GM12873 (cell line): ENCODE measurements around the gene ARF3.

Source experiments
- TF ChIP-seq, protein P1 (sequence below): IDR thresholded peaks from 2 replicates; pipeline ENCODE4 v1.5.1; 2012; ENCODE audit warnings: low read depth, mild to moderate bottlenecking, moderate library complexity, low read length, control low read depth; ENCODE audit not compliant: insufficient read depth; ENCODE audit errors: missing control alignments

ARF3 gene

DNA sequence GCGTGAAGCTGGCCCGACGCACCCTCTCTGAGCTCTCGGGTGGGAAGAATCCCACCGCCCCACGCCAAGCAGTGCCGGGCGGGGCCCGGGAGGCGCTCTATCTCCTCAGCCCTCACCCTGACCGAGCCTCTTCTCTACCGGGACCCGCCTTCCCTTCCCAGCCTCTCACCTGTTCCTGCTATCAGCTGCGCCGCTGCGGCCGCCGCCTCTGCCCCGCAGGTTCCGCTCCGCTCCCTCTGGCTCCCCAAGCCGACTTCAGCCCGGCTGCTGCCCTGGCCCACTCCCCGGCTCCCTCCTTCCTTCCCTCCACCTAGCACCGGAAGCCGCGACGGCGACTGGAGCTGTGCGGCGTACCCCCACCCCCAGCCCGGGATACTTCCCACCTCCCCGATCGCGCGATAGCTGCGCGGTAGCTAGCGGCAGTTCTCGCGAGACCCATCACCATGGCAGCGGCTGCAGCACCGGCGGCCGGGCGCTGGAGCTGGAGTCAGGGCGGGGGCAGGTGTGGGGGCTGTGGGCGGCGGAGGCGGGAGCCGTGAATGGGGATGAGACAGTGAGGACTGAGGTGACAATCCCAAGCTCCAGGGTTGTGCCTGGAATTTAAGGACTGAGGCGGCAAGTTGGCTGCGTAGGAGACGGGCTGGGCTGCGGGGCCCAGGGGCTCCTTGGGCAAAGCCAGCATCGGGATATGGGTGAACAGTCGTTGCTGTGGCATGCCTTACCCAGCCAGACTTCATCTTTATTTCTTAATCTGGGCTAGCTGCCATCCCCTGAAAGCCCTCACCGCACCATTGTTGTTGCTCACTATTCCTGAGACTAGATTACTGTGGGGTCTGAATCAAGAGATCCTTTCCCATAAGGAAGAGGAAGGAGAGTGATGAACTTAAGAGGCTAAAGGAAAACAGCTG lies at the start of gene ARF3:
Gene ARF3, minus strand, starts transcription at position 347 of the 908 bp plus-strand sequence. CDS start 16,392 bp downstream, outside the sequence.
- TF ChIP-seq, protein P1, sequence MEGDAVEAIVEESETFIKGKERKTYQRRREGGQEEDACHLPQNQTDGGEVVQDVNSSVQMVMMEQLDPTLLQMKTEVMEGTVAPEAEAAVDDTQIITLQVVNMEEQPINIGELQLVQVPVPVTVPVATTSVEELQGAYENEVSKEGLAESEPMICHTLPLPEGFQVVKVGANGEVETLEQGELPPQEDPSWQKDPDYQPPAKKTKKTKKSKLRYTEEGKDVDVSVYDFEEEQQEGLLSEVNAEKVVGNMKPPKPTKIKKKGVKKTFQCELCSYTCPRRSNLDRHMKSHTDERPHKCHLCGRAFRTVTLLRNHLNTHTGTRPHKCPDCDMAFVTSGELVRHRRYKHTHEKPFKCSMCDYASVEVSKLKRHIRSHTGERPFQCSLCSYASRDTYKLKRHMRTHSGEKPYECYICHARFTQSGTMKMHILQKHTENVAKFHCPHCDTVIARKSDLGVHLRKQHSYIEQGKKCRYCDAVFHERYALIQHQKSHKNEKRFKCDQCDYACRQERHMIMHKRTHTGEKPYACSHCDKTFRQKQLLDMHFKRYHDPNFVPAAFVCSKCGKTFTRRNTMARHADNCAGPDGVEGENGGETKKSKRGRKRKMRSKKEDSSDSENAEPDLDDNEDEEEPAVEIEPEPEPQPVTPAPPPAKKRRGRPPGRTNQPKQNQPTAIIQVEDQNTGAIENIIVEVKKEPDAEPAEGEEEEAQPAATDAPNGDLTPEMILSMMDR: no peak

DNA sequence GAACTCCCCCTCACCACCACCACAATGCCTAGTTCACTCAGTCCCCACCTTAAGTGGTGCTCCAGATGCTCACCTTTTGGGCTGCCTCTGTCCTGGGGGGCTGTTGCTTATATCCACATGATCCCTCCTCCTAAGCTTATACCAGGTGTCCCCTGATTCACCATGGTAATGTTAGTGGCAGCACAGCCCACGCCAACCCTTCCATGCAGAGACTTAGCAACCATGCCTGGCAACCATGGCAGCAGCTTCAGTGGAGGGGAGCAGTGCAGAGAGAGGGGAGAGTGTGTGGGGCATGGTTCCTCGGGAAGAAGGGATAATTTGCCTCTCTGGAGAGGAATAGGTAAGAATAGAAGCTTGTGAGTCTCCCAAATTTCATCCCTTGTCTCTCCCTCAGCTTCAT lies 43.1 kb upstream of the ARF3 start:
- TF ChIP-seq, protein P1: no peak

DNA sequence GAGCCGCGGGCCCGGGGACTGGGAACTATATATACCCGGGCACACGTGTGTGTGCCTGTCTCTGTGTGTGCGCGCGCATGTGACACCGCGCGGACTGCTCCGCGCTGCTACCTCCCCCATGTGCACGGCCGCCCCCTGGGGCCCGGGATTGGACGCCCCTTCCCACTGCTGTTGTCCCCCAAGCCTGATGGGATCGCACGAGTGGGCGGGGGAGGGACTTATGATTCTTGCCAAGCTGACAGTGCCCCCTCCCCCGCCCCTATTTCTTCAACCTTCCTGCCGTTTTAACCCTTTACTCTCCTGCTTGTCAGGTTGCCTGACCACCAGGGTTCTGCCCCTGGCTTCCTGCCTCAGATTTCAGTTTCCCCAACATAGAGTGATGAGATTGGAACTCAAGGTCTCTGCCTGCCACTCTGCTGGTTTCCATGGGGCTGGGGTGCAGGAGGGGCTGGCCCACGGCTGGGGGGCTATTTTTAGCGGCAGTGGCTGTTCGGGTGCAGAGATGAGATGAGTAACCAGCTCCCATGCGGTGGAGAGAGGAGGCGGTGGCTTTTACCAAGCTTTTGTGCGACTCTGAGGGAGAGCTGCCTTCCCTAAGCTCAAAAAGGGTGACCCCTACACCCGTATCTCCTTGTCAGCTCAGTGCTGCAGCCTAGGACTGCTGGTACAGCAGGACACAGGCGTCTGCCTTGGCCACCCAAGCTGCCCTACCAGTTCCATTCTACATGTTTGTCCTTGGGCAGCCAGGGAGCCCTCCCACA lies 42.3 kb upstream of the ARF3 start, which contains the start of gene DDN:
Gene DDN, minus strand, starts transcription at position 5 of the 761 bp plus-strand sequence. CDS start 88 bp downstream, outside the sequence.
- TF ChIP-seq, protein P1: peak; percentile 20

DNA sequence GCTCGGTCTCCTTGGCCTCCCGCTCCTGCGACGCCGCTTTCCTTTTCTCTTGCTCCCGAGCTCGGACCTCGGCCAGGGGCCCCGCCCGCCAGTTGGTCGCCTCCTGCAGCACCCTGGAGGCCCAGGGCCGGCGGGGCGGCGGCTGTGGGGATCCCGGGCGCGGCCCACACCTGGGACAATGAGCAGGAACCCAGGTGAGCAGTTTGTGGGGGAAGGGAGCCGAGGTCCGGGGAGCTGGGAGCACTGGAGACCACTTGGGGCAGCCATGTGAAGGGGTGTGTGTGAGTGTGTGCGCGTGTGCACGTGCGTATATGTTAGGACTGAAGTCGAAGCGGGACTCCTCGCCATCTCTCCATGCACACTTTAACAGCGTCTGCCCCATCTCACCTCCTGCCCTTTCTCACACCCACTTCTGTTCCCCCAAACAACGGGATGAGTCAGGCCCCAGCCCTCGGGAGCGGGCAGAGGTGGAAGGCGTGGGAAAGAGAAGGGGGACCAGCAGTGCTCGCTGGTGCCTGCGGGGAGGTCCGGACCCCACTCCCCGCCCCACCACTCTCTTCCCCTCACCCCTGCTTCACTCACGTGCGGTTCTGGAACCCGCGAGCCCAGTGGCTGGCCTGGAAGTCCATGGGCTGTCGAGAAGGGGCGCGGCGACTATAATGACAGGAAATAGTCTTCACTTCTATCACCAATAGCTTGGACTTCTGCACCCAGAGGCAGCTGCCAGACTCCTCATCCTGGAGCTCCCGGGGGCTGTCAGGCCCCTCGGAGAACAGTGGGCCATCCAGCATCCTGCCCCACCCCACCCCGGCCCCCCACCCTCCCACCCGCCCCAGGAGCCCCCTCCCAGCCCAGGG lies 41.4 kb upstream of the ARF3 start:
- TF ChIP-seq, protein P1: peak; percentile 7

DNA sequence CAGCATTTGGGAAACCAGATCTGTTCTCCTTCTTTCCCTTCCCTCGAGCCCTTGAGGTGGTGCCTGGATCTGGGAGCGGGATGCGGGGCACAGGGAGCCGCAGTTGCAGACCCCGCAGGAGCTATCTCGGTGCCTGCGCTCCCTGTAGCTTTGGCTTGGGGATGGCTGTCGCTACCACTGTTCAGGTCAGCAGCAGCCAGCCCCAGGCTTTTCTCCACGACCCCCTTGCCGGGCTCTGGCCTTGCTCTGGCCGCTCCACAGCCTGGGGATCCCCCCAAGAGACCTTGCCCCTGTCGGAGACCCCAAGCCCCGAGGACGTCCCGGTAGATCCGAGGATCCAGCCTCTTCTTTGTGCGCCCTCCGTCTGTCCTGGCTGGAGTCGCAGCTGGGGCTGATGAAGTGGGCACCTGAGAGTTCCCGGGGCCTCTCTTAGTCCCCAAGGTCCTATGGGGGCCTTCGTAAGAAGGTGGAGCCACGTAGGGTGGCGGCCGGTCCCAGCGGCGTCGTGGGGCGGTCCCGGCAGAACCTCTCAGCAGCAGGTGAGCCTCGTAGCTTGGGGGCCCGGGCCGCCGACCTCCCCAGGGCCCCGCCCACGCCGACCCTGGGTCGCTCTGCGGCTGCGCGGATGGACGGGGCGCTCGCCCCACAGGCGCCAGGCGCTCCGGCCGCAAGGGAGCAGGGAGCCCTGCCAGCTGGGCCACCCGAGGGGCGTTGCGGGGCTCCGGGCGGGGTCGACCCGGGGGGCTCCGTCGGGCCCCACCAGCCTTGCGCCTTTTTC lies 40.6 kb upstream of the ARF3 start:
- TF ChIP-seq, protein P1: no peak

DNA sequence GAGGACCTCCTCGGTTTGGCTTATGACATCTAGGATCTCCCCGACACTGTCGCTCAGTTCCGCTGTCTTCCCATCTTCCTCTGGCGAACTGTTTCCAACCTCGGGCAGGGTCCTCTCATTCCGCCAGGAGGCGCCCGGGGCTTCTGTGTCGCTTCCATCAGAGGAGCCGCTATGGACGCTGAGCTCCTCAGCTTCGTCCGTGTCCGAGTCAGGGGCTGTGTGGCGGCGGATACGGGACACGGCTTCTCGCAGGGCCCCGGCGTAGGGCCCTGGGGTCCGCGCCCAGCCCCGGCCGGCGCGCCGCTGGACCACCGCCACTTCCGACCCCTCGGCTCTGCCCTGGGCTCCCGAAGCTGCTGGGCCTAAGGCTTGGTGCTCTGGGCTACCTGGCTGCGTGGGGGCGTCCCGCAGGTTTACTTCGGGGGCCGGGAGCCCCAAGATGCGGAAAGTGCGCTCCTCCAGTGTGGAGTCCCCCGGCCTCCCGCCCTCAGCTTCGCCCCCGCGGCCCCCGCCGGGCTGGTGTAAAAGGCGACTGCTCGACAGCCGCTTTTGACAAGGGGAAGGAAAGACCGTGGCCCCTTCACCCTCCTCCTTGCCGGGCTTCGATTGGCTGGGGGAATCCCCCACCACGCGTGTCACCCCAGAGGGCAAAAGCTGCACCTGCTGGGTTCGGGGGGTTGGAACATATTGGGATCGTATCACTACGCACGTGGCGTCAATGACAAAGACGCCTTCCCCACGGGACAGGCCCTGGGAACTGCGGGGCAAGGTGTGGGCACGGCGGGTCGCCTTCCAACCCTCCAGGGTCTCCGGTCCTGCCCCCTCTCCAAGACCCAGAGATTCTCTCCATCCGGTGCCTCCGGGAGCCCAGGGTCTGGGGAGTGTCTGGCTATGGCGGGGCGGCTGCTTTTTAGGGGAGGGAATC lies 39.8 kb upstream of the ARF3 start:
- TF ChIP-seq, protein P1: peak; percentile 87
